HUES64 (cell line): ENCODE results near the gene ABRAXAS1. TPM values are rescaled to one million over a fixed set of nuclear protein-coding genes. Genes with fewer than 3 reads are reported as not detected.
"Not testable (repeated sequence)": the region's sequence is repeated elsewhere in the genome, so short reads cannot be mapped to it uniquely, and the experiment has no call there.

ENCODE experiments used
- H3K27ac ChIP-seq: 2 replicates; pipeline ENCODE4 v1.7.0; 2013; ENCODE audit warnings: low read depth, low read length, inconsistent platforms
- H3K27me3 ChIP-seq: 2 replicates; pipeline ENCODE4 v1.6.1; 2013; ENCODE audit warnings: mild to moderate bottlenecking, low read length; ENCODE audit not compliant: insufficient read depth
- H3K36me3 ChIP-seq: 2 replicates; pipeline ENCODE4 v1.6.1; 2013; ENCODE audit warnings: mild to moderate bottlenecking, low read length; ENCODE audit not compliant: insufficient read depth
- H3K4me1 ChIP-seq: 2 replicates; pipeline ENCODE4 v1.6.1; 2013; ENCODE audit warnings: mild to moderate bottlenecking, low read length, moderate library complexity; ENCODE audit not compliant: insufficient read depth
- H3K4me3 ChIP-seq: 2 replicates; pipeline ENCODE4 v1.5.1; 2013; ENCODE audit warnings: mild to moderate bottlenecking, low read length, moderate library complexity
- H3K9ac ChIP-seq: 2 replicates; pipeline ENCODE4 v1.6.1; 2013; ENCODE audit warnings: mild to moderate bottlenecking, low read depth, low read length
- H3K9me3 ChIP-seq: 2 replicates; pipeline ENCODE4 v1.6.1; 2013; ENCODE audit warnings: low read depth, low read length; ENCODE audit not compliant: insufficient read depth
- WGBS: fragments of 150-250, 120-280 bp; methylation state at CpG from one replicate; pipeline ENCODE4 v1.1.7; 2013; ENCODE audit warnings: missing lambda C conversion rate; 5-methylcytosine and 5-hydroxymethylcytosine counted together
- polyA plus RNA-seq, 2 experiments: library from polyadenylated mRNA; stranded (reverse); fragments of 50-300 nt; gene quantifications; one replicate each; pipeline ENCODE4 v1.2.3, GENCODE V29; 2013

The ABRAXAS1 gene
- polyA plus RNA-seq (2013, experiment 1 of 2), result 21.6 TPM
- 30.4 TPM for polyA plus RNA-seq (2013, experiment 2 of 2)

DNA sequence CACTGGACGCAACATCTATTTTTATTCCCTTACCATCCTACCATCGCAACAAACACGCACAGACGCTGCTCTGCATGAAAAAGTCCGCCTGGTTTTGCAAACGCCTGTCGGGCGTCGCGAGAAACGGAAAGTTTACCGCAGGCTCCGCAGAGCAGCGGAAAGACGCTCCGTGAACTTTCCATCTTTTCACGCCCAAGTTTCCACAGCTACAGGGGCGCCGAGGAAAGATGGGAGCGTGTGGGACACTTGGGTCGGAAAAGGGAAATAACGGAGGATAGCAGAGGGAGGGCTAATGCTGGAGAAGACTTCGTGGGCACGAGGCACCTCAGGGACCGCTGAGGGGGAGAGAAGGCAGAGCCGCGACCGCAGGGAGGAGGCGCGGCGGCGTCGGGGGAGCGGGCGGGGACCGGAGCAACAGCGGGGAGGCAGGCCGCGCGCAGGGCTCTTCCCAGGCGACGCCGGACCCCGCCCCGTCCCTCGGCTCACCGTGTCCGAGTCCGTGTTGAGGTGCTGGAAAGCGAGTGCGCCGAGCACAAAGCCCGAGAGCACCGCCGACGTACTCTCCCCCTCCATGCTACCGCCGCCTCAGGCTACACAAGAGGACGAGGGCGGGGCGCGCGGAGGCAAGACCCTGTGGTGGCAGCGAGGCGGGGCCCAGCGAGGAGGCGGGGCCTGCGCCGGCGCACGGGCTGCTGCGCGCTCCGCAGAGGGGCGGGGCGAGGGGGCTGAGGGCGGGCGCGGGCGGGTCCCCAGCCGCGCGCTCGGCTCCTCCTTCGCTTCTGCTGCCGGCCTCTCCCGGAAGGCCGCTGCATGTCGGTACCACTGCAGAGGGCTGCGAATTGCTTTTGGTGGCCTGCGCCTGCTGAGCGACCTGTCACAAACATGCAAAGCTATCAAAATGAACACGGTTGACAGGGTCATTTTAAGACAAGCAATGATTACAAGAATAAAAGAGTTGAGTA is at the start of gene ABRAXAS1:
ABRAXAS1 (minus strand) TSS at position 601 of the 962 bp plus-strand sequence; CDS start at position 573, 28 bp downstream.
- H3K27me3 ChIP-seq, result 0 out of 2 replicates have a peak, but pooled peaks cover 4% of the 10 kb centered on the region
- H3K9me3 ChIP-seq, result no peaks in the 10 kb centered on the region
- peaks cover 9% of the 10 kb centered on the region for H3K36me3 ChIP-seq
- 1% methylated on average over 93 of the region's 93 CpGs for WGBS
- peaks cover 7% of the 10 kb centered on the region for H3K4me1 ChIP-seq
- H3K9ac ChIP-seq, result peak within 1 kb of the TSS; percentile 71
- peak within 1 kb of the TSS; percentile 74 for H3K4me3 ChIP-seq
- peak within 1 kb of the TSS; percentile 62; the same call in 1 of the 2 replicates for H3K27ac ChIP-seq

DNA sequence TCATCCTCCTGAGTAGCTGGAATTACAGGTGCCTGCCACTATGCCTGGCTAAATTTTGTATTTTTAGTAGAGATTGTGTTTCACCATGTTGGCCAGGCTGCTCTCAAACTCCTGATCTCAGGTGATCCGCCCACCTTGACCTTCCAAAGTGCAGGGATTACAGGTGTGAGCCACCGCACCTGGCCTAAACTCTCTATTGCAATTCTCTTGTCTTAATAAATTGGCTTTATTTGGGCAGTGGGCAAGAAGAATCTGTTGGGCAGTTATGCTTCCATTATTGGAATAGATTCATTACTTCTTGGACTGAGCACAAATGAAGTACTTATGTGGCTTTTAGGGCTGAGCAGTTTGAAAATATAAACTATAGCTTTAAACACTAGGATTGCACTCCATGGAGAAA is 42.8 kb upstream of the ABRAXAS1 start:
- Histone ChIP-seq H3K36me3 (no peaks in the 10 kb centered on the region), H3K9me3 (peaks cover 10% of the 10 kb centered on the region; the same call in 1 of the 2 replicates), H3K27me3 (peaks cover 6% of the 10 kb centered on the region; the same call in 1 of the 2 replicates), H3K9ac (no peak overlapping the region), H3K4me1 (no peaks in the 10 kb centered on the region), H3K4me3 (no peak overlapping the region), H3K27ac (no peak overlapping the region)
- WGBS, result 95% methylated on average over 2 of the region's 2 CpGs

DNA sequence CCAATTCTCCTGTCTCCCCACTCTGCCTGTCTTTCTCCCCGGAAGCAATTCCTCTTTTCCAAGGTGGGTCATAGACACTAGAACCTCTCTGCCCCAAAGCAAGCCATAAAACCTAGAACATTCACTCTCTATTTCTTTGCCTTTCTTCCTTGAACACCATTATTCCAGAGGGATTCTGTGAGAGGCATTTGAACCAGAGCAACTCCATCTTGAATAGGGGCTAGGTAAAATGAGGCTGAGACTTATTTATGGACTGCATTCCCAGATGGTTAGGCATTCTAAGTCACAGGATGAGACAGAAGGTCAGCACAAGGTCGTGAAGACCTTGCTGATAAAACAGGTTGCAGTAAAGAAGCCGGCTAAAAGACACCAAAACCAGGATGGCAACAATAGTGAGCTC is 37.3 kb upstream of the ABRAXAS1 start:
- no peak overlapping the region for H3K9ac ChIP-seq
- no peaks in the 10 kb centered on the region for H3K27me3 ChIP-seq
- H3K9me3 ChIP-seq, result peaks cover 6% of the 10 kb centered on the region; the same call in 1 of the 2 replicates
- 82% methylated on average over 3 of the region's 3 CpGs for WGBS
- no peaks in the 10 kb centered on the region for H3K36me3 ChIP-seq
- H3K27ac ChIP-seq, result no peak overlapping the region
- no peaks in the 10 kb centered on the region for H3K4me1 ChIP-seq
- no peak overlapping the region for H3K4me3 ChIP-seq

DNA sequence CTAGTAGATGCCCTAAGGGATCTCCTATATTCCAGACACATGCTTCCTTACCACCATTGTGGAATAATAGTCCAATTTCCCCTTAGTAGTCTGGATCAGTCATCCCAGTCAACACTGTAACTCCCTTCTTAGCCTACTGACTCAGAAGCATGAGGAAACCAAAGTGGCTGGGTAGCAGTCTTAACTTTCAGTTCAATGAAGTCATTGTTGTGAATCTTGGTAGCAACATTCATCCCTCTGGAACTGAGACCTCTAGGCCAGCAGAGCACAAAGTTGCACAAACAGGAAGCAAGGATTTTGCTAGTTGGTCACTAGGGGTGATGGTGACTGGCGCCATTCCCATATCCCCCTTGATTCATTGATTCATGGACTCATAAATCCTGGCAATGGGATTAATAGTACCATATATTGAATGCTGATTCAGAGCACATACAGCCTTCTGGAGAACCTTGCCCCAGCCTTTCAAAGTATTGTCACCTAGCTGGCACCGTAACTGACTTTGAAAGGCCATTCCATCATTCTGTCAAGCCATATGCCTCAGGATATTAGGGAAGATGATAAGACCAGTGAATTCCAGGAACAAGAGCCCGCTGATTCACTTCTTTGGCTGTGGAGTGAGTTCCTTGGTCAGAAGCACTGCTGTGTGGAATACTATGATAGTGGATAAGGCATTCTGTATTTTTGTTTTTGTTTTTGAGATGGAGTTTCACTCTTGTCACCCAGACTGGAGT is 31.3 kb upstream of the ABRAXAS1 start:
- Histone ChIP-seq H3K36me3 (no peaks in the 10 kb centered on the region), H3K4me1 (no peaks in the 10 kb centered on the region), H3K9ac (no peak overlapping the region), H3K4me3 (no peak overlapping the region), H3K27ac (no peak overlapping the region), H3K27me3 (no peaks in the 10 kb centered on the region), H3K9me3 (no peaks in the 10 kb centered on the region)
- WGBS, result 73% methylated on average over 3 of the region's 3 CpGs

DNA sequence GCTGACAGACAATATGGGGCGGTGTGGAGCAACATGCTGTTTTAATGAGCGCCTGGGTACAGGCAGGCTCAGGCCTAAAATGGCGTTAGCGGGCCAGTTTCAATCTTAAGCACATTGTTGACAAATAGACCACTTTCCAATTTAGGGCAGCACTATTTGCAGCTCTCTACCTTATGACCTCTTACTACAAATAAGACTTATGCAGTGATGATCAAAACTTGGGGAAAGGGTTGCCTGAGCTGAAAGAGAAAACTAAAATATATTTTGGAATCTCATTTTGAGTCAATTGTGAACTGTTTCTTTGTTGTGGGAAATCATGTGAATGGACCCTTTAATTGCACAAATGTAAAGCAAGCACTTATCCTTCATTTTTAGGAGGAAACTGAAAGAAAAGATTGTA is 25.5 kb upstream of the ABRAXAS1 start:
- WGBS, result 88% methylated on average over 4 of the region's 4 CpGs
- Histone ChIP-seq H3K36me3 (no peaks in the 10 kb centered on the region), H3K9me3 (no peaks in the 10 kb centered on the region)

DNA sequence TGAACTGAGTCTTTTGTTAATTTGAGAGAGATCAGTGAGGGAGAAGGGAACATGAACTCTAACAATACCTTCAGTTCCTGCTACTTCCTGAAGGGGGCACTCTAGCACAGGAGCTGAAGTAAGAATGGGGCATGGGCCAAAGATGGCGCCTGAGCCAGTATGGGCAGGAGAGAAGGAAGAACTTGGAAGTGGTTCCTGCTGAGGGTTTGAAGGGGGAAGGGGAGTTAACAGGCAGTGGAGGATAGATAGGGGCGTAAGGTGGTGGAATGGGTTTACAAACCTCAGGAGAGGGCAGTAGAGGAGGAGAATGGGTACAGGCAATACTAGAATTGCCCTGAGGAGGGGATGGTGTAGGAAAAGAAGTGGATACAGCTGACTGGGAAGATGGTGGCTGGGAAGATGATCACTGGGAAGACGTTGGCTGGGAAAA is 24.3 kb upstream of the ABRAXAS1 start:
- not testable (repeated sequence) for H3K9me3 ChIP-seq
- WGBS, result 76% methylated on average over 3 of the region's 3 CpGs

More for the DNA sequence above, 25.5 kb upstream of the ABRAXAS1 start:
- H3K9ac ChIP-seq, result no peak overlapping the region
- H3K4me3 ChIP-seq, result no peak overlapping the region
- H3K27me3 ChIP-seq, result no peaks in the 10 kb centered on the region
- H3K27ac ChIP-seq, result no peak overlapping the region
- H3K4me1 ChIP-seq, result no peaks in the 10 kb centered on the region

DNA sequence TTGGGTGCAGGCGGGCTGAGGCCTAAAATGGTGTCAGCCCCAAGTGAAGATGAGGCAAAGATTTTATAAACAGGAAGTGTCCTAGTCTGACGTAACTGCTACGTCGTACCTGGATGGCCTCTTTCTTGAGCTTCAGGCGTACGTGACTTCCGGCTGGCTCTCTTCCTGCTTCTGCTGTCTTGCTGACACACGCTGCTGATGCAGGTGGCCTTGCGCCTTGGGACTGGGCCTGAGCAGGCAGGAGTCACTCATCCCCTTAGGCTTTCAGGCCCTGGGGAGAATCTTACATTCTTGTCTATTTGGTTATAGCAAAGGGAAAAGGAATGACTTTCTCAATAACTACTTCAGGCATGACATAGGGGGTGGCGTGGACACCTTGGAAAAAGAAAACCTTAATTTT is 20.1 kb upstream of the ABRAXAS1 start:
- H3K36me3 ChIP-seq, result no peaks in the 10 kb centered on the region
- no peak overlapping the region for H3K9ac ChIP-seq
- no peak overlapping the region for H3K27ac ChIP-seq
- H3K4me1 ChIP-seq, result no peaks in the 10 kb centered on the region
- H3K9me3 ChIP-seq, result no peaks in the 10 kb centered on the region
- whole genome bisulfite sequencing, result 92% methylated on average over 10 of the region's 10 CpGs
- no peak overlapping the region for H3K4me3 ChIP-seq
- H3K27me3 ChIP-seq, result no peaks in the 10 kb centered on the region

More for the DNA sequence above, 24.3 kb upstream of the ABRAXAS1 start:
- not testable (repeated sequence) for H3K36me3 ChIP-seq, H3K27ac ChIP-seq, H3K27me3 ChIP-seq, H3K4me3 ChIP-seq, H3K4me1 ChIP-seq, H3K9ac ChIP-seq

DNA sequence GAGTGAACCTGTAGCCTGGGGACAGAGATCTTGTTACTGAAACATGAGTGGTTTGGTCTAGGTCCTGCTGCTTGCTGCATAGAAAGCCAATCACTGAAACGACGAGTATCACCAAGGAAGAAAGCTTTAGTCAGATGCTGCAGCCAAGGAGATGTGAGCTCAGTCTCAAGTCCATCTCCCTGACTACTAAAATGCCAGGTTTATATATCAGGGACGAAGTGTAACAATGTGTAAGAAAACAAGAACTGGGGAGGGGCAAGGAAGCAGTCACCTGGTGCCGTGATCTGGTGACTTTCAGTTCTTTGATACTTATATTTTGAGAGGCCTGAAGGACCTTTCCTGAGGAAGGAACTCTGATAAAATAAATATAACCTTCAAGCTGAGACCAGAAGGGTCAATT is 19.6 kb upstream of the ABRAXAS1 start:
- Histone ChIP-seq H3K4me1 (no peaks in the 10 kb centered on the region), H3K4me3 (no peak overlapping the region), H3K27me3 (no peaks in the 10 kb centered on the region), H3K9me3 (no peaks in the 10 kb centered on the region), H3K27ac (no peak overlapping the region), H3K36me3 (no peaks in the 10 kb centered on the region), H3K9ac (no peak overlapping the region)
- 78% methylated on average over 4 of the region's 4 CpGs for WGBS

GRCh38 chr4:83503974-83504373 is 19.1 kb upstream of the ABRAXAS1 start:
- no peak overlapping the region for H3K9ac ChIP-seq
- H3K36me3 ChIP-seq, result no peaks in the 10 kb centered on the region
- no peaks in the 10 kb centered on the region for H3K27me3 ChIP-seq
- H3K4me1 ChIP-seq, result no peaks in the 10 kb centered on the region
- H3K27ac ChIP-seq, result no peak overlapping the region
- no peaks in the 10 kb centered on the region for H3K9me3 ChIP-seq
- no peak overlapping the region for H3K4me3 ChIP-seq

GRCh38 chr4:83501671-83502070 is 16.8 kb upstream of the ABRAXAS1 start:
- not testable (repeated sequence) for H3K9ac ChIP-seq, H3K27me3 ChIP-seq, H3K4me3 ChIP-seq, H3K36me3 ChIP-seq, H3K27ac ChIP-seq, H3K4me1 ChIP-seq, H3K9me3 ChIP-seq
- 94% methylated on average over 3 of the region's 3 CpGs for WGBS

GRCh38 chr4:83498187-83498586 is 13.3 kb upstream of the ABRAXAS1 start:
- 93% methylated on average over 1 of the region's 1 CpG for WGBS
- H3K4me1 ChIP-seq, result no peaks in the 10 kb centered on the region
- H3K36me3 ChIP-seq, result no peaks in the 10 kb centered on the region
- no peaks in the 10 kb centered on the region for H3K9me3 ChIP-seq
- no peaks in the 10 kb centered on the region for H3K27me3 ChIP-seq
- no peak overlapping the region for H3K9ac ChIP-seq
- no peak overlapping the region for H3K27ac ChIP-seq
- H3K4me3 ChIP-seq, result no peak overlapping the region
